Spinal cord (tissue), 10 donors: Measurements from ENCODE around the gene CUL4A. TPM values are rescaled to one million over a fixed set of nuclear protein-coding genes. Genes with fewer than 3 reads are reported as not detected.
"Not testable (repeated sequence)": the region's sequence is repeated elsewhere in the genome, so short reads cannot be mapped to it uniquely, and the experiment has no call there.

ENCODE experiments used
- DNase-seq, 6 donors: peaks; one replicate each; pipeline versions ENCODE4 v3.0.0 to v3.0.0-alpha.2; 2013 to 2015; ENCODE audit warnings: low spot score in 6 of 6, low read depth in 4 of 6
- H3K27ac ChIP-seq: one replicate; pipeline ENCODE4 v1.5.1; 2013; ENCODE audit warnings: low read depth, low read length, control low read depth
- H3K27me3 ChIP-seq: one replicate; pipeline ENCODE4 v1.6.1; 2013; ENCODE audit warnings: low read length; ENCODE audit not compliant: control insufficient read depth, insufficient read depth
- H3K36me3 ChIP-seq: one replicate; pipeline ENCODE4 v1.6.1; 2013; ENCODE audit warnings: low read length; ENCODE audit not compliant: control insufficient read depth, insufficient read depth
- H3K4me1 ChIP-seq: one replicate; pipeline ENCODE4 v1.6.1; 2013; ENCODE audit warnings: low read length; ENCODE audit not compliant: control insufficient read depth, insufficient read depth
- H3K4me3 ChIP-seq: one replicate; pipeline ENCODE4 v1.5.1; 2013; ENCODE audit warnings: low read depth, low read length, control low read depth
- H3K9me3 ChIP-seq: one replicate; pipeline ENCODE4 v1.6.1; 2013; ENCODE audit warnings: low read length; ENCODE audit not compliant: control insufficient read depth, insufficient read depth
- WGBS: methylation state at CpG from one replicate; pipeline ENCODE4 v1.1.5; 2013; ENCODE audit warnings: missing lambda C conversion rate; ENCODE audit not compliant: insufficient coverage; 5-methylcytosine and 5-hydroxymethylcytosine counted together
- polyA plus RNA-seq, 2 donors: library from polyadenylated mRNA; unstranded; fragments of 120-200 nt; gene quantifications; one replicate each; pipeline ENCODE4 v1.2.1, GENCODE V29; 2013; ENCODE audit not compliant: insufficient read length in 2 of 2
- total RNA-seq, 2 donors: library from RNA; depleted of rRNA in 1 of 2; stranded (reverse); fragments of 120-200 nt in 1 of 2; fragments of >200 nt in 1 of 2; gene quantifications; one replicate each; pipeline versions ENCODE4 v1.2.3 to v1.2.4, GENCODE V29; 2013 to 2014
- donor health status: healthy.

The CUL4A gene
- total and polyA plus RNA-seq, 4 donors, result 45.3 to 64.5 (median 55.3) TPM

- Histone ChIP-seq H3K27me3 (no peaks in the 10 kb centered on the region), H3K36me3 (peaks cover 56% of the 10 kb centered on the region), H3K27ac (no peak overlapping the region), H3K4me1 (no peaks in the 10 kb centered on the region), H3K9me3 (no peaks in the 10 kb centered on the region), H3K4me3 (no peak overlapping the region)
- WGBS, result 97% methylated on average over 11 of the region's 11 CpGs
- DNase-seq, result no peak
Measured at GRCh38 chr13:113252516-113253095, 43.2 kb downstream of the CUL4A start.

GRCh38 chr13:113257908-113258307 lies 48.5 kb downstream of the CUL4A start:
- H3K4me3 ChIP-seq, H3K27ac ChIP-seq, H3K9me3 ChIP-seq, H3K4me1 ChIP-seq, DNase-seq, H3K27me3 ChIP-seq: not testable (repeated sequence)
- WGBS, result 100% methylated on average over 1 of the region's 6 CpGs
- H3K36me3 ChIP-seq, result peaks cover 54% of the 10 kb centered on the region

GRCh38 chr13:113258321-113259054 lies 49.1 kb downstream of the CUL4A start:
- no peak overlapping the region for H3K27ac ChIP-seq
- DNase-seq, result no peak
- H3K4me3 ChIP-seq, result no peak overlapping the region
- no peaks in the 10 kb centered on the region for H3K27me3 ChIP-seq
- H3K9me3 ChIP-seq, result peaks cover 1% of the 10 kb centered on the region
- peaks cover 54% of the 10 kb centered on the region for H3K36me3 ChIP-seq
- WGBS, result 85% methylated on average over 3 of the region's 5 CpGs
- H3K4me1 ChIP-seq, result no peaks in the 10 kb centered on the region

- Histone ChIP-seq H3K36me3 (peaks cover 48% of the 10 kb centered on the region), H3K27me3 (no peaks in the 10 kb centered on the region), H3K9me3 (peaks cover 1% of the 10 kb centered on the region), H3K27ac (no peak overlapping the region), H3K4me1 (no peaks in the 10 kb centered on the region), H3K4me3 (no peak overlapping the region)
- 93% methylated on average over 10 of the region's 13 CpGs for whole genome bisulfite sequencing
- no peak for DNase-seq
Measured at GRCh38 chr13:113260996-113261395, 51.6 kb downstream of the CUL4A start.

GRCh38 chr13:113263016-113263415 lies 53.6 kb downstream of the CUL4A start:
- H3K27me3 ChIP-seq, H3K27ac ChIP-seq, DNase-seq, H3K4me1 ChIP-seq, H3K9me3 ChIP-seq, H3K4me3 ChIP-seq: not testable (repeated sequence)
- no CpG with 5 or more reads among the region's 14 CpGs for WGBS
- peaks cover 42% of the 10 kb centered on the region for H3K36me3 ChIP-seq

GRCh38 chr13:113267642-113268405 lies 58.4 kb downstream of the CUL4A start:
- Histone ChIP-seq H3K36me3 (peaks cover 23% of the 10 kb centered on the region), H3K27ac (no peak overlapping the region), H3K4me1 (no peaks in the 10 kb centered on the region), H3K27me3 (no peaks in the 10 kb centered on the region), H3K9me3 (no peaks in the 10 kb centered on the region), H3K4me3 (no peak overlapping the region)
- DNase-seq, result no peak
- 89% methylated on average over 20 of the region's 20 CpGs for WGBS

- no peaks in the 10 kb centered on the region for H3K4me1 ChIP-seq
- H3K4me3 ChIP-seq, result no peak overlapping the region
- DNase-seq, result no peak
- 92% methylated on average over 1 of the region's 2 CpGs for WGBS
- H3K27ac ChIP-seq, result no peak overlapping the region
- H3K36me3 ChIP-seq, result peaks cover 29% of the 10 kb centered on the region
- no peaks in the 10 kb centered on the region for H3K9me3 ChIP-seq
- H3K27me3 ChIP-seq, result no peaks in the 10 kb centered on the region
Measured at GRCh38 chr13:113272031-113272430, 62.6 kb downstream of the CUL4A start.

- H3K27me3 ChIP-seq, result no peaks in the 10 kb centered on the region
- no peak for DNase-seq
- no peak overlapping the region for H3K4me3 ChIP-seq
- no peaks in the 10 kb centered on the region for H3K9me3 ChIP-seq
- peaks cover 26% of the 10 kb centered on the region for H3K36me3 ChIP-seq
- WGBS, result 81% methylated on average over 10 of the region's 10 CpGs
- H3K4me1 ChIP-seq, result no peaks in the 10 kb centered on the region
- no peak overlapping the region for H3K27ac ChIP-seq
Measured at GRCh38 chr13:113272701-113273181, 63.3 kb downstream of the CUL4A start.

GRCh38 chr13:113273321-113273720 lies 63.9 kb downstream of the CUL4A start:
- Histone ChIP-seq H3K4me3 (no peak overlapping the region), H3K27me3 (no peaks in the 10 kb centered on the region), H3K4me1 (no peaks in the 10 kb centered on the region), H3K9me3 (no peaks in the 10 kb centered on the region), H3K36me3 (peaks cover 21% of the 10 kb centered on the region), H3K27ac (no peak overlapping the region)
- 81% methylated on average over 6 of the region's 6 CpGs for WGBS
- no peak for DNase-seq
